ENCODE data around the gene OPA1.

- TF ChIP-seq GATA2 (IDR thresholded peaks at IDR 0.05; ENCODE audit: low read depth, low read length) (no peak), GATA3 (IDR thresholded peaks at IDR 0.05; ENCODE audit: low read depth, low read length) (no peak)
These were observed 137.5 kb downstream of the OPA1 start for GRCh38 chr3:193730511-193730910.
